Omental fat pad (tissue), 4 donors: Measurements from ENCODE around the gene TCN2. TPM values are rescaled to one million over a fixed set of nuclear protein-coding genes. Genes with fewer than 3 reads are reported as not detected.

ENCODE experiments used
- ATAC-seq: fragments of 150-250 bp; one replicate; pipeline ENCODE4 v1.9.1; 2016; ENCODE audit warnings: mild to moderate bottlenecking, moderate library complexity; ENCODE audit not compliant: low FRiP score
- DNase-seq: peaks from one replicate; pipeline ENCODE4 v3.0.0-alpha.2; 2019; ENCODE audit warnings: low spot score
- total RNA-seq, 4 donors: library from RNA; depleted of rRNA; stranded (reverse); fragments of >200 nt; gene quantifications; one replicate each; pipeline ENCODE4 v1.1.0, GENCODE V29; 2016
- TF ChIP-seq, protein P1 (sequence below), 3 donors: fragments of 450-650 bp; IDR thresholded peaks; one replicate each; pipeline ENCODE4 v1.5.1; 2016 to 2017; ENCODE audit warnings: antibody characterized with exemption in 3 of 3, mild to moderate bottlenecking in 3 of 3, moderate library complexity in 2 of 3

Gene TCN2
- total RNA-seq, 4 donors from 2014 or later = 61.3 to 139 (median 73.6) TPM

DNA sequence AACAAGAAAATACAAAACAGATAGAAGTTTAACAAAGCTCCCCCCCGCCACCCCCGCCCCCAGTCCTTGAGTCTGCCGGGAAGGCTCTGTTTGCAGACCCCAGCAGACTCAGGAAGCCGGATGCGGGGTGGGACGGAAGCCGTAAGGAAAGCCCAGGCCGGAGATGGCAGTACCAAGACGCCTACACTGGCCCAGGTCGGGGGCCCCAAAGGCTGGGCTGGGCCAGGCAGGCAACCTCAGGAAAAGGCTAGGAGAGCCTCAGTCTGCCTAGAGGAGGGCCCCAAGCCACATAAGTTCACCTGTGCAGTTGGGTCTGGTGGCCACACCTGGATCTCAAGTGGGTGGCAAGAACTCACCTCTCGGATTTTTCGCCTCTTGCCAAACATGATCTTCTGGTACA, 28.5 kb upstream of the TCN2 start:
- DNase-seq = no peak
- no peak for ATAC-seq
- TF ChIP-seq, protein P1, sequence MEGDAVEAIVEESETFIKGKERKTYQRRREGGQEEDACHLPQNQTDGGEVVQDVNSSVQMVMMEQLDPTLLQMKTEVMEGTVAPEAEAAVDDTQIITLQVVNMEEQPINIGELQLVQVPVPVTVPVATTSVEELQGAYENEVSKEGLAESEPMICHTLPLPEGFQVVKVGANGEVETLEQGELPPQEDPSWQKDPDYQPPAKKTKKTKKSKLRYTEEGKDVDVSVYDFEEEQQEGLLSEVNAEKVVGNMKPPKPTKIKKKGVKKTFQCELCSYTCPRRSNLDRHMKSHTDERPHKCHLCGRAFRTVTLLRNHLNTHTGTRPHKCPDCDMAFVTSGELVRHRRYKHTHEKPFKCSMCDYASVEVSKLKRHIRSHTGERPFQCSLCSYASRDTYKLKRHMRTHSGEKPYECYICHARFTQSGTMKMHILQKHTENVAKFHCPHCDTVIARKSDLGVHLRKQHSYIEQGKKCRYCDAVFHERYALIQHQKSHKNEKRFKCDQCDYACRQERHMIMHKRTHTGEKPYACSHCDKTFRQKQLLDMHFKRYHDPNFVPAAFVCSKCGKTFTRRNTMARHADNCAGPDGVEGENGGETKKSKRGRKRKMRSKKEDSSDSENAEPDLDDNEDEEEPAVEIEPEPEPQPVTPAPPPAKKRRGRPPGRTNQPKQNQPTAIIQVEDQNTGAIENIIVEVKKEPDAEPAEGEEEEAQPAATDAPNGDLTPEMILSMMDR (IDR thresholded peaks at IDR 0.05) = no peak

DNA sequence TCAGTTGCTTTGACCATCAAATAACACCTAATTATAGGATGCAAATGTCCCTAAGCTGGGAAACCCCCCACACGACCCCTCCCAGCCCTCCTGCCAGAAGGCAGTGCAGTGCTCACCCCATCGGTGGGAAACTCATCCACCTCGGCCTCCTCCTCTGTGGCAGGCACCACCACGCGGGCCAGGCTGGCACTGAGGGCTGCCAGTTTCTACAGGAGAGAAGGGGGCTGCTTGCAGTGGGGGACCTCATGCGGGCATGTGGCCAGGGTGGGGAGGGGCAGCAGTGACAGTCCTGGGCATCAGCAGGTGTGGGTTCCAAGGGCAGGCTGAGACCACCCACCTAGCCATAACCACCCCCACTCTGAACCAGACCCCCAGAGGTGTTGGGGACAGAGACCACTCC, 26.1 kb upstream of the TCN2 start:
- ATAC-seq (no peak), DNase-seq (no peak)
- TF ChIP-seq, protein P1 (IDR thresholded peaks at IDR 0.05) = no peak

DNA sequence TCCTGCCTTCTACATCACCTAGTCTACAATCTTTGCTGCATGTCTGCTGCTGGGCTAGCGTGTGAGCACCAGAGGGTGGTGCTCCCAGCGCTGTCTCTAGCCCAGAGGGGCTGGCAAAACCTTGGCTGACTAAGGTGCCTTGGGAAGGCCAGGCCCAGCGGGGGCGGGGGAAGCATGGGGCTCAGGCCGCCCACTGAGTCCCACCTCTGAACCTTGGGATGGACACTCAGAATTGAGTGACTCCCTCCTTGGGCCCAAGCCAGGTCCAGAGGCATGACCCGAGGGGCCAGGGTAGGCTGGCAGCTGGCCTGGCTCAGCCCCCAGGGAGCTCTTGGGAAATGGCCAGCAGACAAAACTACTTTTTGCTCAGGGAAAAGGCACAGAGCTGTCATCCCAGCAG, 24.9 kb upstream of the TCN2 start:
- no peak for ATAC-seq

DNA sequence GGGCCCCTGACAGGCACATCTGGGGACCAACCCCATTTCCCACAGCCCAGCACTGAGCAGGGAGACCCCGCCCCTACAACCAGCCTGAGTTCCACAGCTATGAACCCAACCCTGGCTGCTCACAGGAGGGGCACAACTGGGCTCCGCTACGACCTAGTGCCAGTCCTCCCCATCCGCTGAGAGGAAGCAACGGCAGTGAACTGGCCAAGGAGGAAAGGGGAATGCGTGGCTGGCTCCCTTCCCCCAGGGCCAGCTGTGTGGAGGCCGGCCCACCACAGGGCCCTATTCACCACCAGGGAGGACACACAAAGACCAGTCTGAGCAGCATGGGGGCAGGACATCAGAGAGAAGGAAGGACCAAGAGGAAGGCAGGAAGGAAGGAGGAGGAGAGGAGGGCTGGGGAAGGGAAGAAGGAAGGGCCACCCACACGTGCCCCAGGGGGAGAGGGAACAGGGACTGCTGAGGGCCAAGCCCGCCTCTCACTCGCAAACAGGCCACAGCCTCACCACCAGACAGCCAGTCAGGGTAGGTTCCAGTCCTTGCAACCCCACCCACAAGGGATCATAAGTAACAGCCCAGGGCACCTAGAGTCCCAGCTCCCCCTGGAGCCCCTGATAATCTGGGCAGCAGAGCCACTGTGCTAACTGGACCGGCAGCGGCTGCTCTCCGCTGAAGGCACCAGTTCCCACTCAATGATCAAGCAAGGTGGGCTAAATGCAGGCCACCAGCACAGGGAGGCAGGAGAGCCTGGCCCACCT, 24.0 kb upstream of the TCN2 start:
- ATAC-seq (no peak), DNase-seq (no peak)
- TF ChIP-seq, protein P1 (IDR thresholded peaks at IDR 0.05) = no peak

More for the DNA sequence above, 24.9 kb upstream of the TCN2 start:
- DNase-seq = no peak
- TF ChIP-seq, protein P1 (IDR thresholded peaks at IDR 0.05) = no peak

DNA sequence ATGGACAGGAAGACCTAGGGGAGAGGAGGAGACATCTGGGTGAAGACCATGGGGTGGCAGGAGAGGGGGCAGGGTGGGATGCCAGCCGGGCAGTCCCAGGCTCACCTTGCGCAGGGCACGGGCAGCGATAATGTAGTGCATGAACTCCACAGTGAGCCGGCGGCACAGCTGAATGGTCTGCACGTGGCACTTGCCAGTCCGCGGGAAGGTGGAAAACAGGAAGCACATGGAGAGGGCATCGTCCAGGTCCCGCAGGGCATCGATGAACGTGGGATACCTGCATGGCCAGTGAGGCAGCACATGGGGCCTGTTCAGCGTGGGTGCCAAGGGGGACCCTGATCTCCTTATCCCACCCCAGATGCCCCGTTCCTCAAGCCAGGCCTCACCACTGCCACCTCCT, 22.5 kb upstream of the TCN2 start:
- TF ChIP-seq, protein P1 (IDR thresholded peaks at IDR 0.05) = no peak
- ATAC-seq (no peak), DNase-seq (no peak)

DNA sequence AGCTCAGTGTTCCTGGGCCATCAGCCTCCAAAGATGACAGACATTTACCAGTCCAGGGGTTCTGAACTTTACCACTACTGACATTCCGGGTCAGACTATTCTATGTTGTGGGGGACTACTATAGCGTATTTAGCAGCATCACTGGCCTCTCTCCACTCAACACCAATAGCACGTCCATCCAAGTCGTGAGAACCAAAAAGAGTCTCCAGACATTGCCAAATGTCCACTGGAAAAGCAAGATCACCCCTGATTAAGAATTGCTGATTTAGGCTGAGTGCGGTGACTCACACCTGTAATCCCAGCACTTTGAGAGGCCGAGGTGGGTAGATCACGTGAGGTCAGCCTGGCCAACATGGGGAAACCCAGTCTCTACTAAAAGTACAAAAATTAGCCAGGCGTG, 20.6 kb upstream of the TCN2 start:
- no peak for DNase-seq
- ATAC-seq = no peak
- TF ChIP-seq, protein P1 (IDR thresholded peaks at IDR 0.05) = no peak

DNA sequence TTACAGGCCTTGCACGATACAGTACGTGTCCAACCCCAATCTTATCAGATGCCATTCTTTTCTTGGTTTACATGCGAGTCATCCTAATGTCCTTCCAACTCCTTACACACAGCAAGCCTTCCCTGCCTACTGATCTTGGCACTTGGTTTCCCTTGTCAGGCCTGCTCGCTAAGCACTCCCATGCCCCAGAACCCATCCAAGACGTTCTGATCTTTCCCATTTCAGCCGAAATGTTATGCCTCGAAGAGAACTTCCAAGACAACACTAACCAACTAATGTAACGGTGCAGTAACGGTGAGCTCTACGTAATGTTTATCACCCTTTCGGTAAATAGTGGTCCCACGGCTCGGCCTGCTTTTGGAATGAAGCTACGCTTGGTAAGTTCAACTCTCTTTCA, 15.8 kb upstream of the TCN2 start:
- TF ChIP-seq, protein P1 (IDR thresholded peaks at IDR 0.05) = no peak
- ATAC-seq (no peak), DNase-seq (no peak)
